Smooth muscle cell (in vitro differentiated cells): ENCODE data around the gene PRDM1. TPM values are rescaled to one million over a fixed set of nuclear protein-coding genes. Genes with fewer than 3 reads are reported as not detected.

Source experiments
- DNase-seq: peaks from one replicate; lab custom pipeline; 2025; ENCODE audit not compliant: unreplicated experiment; lab: John Stamatoyannopoulos, UW
- H2AFZ ChIP-seq: fragments of 200-600 bp; sonication (generic); 2 replicates; pipeline ENCODE4 v1.6.0; 2016; ENCODE audit warnings: antibody characterized with exemption, low read depth, mild to moderate bottlenecking
- H3F3A ChIP-seq: fragments of 200-600 bp; sonication (generic); 2 replicates; pipeline ENCODE4 v1.6.0; 2017; ENCODE audit warnings: antibody characterized with exemption, low read depth
- H3K27ac ChIP-seq: fragments of 200-600 bp; sonication (generic); 2 replicates; pipeline ENCODE4 v1.5.1; 2016; ENCODE audit warnings: low read depth, mild to moderate bottlenecking
- H3K27me3 ChIP-seq: fragments of 200-600 bp; sonication (generic); 2 replicates; pipeline ENCODE4 v1.6.1; 2016; ENCODE audit warnings: low read depth, mild to moderate bottlenecking
- H3K36me3 ChIP-seq: fragments of 200-600 bp; sonication (generic); 2 replicates; pipeline ENCODE4 v1.5.1; 2016; ENCODE audit warnings: low read depth
- H3K4me1 ChIP-seq: fragments of 200-600 bp; sonication (generic); 2 replicates; pipeline ENCODE4 v1.5.1; 2016; ENCODE audit warnings: low read depth
- H3K4me2 ChIP-seq: fragments of 200-600 bp; sonication (generic); 2 replicates; pipeline ENCODE4 v1.6.0; 2016; ENCODE audit warnings: mild to moderate bottlenecking
- H3K4me3 ChIP-seq: fragments of 200-600 bp; sonication (generic); 2 replicates; pipeline ENCODE4 v1.5.1; 2016; ENCODE audit warnings: mild to moderate bottlenecking
- H3K79me2 ChIP-seq: fragments of 200-600 bp; sonication (generic); 2 replicates; pipeline ENCODE4 v1.6.0; 2016; ENCODE audit warnings: low read depth, mild to moderate bottlenecking
- H3K9ac ChIP-seq: fragments of 200-600 bp; sonication (generic); 2 replicates; pipeline ENCODE4 v1.6.0; 2016; ENCODE audit warnings: low read depth
- H3K9me3 ChIP-seq: fragments of 200-600 bp; sonication (generic); replicated peaks from 2 replicates; pipeline ENCODE4 v1.5.1; 2016; ENCODE audit warnings: low read depth
- H4K20me1 ChIP-seq: fragments of 200-600 bp; sonication (generic); 2 replicates; pipeline ENCODE4 v1.6.0; 2016; ENCODE audit warnings: low read depth
- WGBS: methylation state at CpG from one replicate; pipeline ENCODE4 v1.1.7; 2016; ENCODE audit warnings: low lambda C conversion rate; 5-methylcytosine and 5-hydroxymethylcytosine counted together
- polyA plus RNA-seq: library from polyadenylated mRNA; unstranded; fragments of >200 nt; fragmentation: Nextera tagmentation; extraction: Ambion mirVana; gene quantifications from 2 replicates; pipeline ENCODE4 v1.2.1, GENCODE V29; 2016
- total RNA-seq: library from RNA; depleted of rRNA; stranded (reverse); fragments of >200 nt; gene quantifications from 2 replicates; pipeline ENCODE4 v1.2.3, GENCODE V29; 2014
- TF ChIP-seq, protein P1 (sequence below): fragments of 200-600 bp; sonication (generic); IDR thresholded peaks from 2 replicates; pipeline ENCODE4 v1.5.1; 2017; ENCODE audit warnings: borderline replicate concordance, mild to moderate bottlenecking, antibody characterized with exemption; ENCODE audit not compliant: insufficient read depth, poor library complexity, severe bottlenecking

The PRDM1 gene
- total and polyA plus RNA-seq, 2 experiments from 2014 or later: 15.1 to 15.6 TPM

DNA sequence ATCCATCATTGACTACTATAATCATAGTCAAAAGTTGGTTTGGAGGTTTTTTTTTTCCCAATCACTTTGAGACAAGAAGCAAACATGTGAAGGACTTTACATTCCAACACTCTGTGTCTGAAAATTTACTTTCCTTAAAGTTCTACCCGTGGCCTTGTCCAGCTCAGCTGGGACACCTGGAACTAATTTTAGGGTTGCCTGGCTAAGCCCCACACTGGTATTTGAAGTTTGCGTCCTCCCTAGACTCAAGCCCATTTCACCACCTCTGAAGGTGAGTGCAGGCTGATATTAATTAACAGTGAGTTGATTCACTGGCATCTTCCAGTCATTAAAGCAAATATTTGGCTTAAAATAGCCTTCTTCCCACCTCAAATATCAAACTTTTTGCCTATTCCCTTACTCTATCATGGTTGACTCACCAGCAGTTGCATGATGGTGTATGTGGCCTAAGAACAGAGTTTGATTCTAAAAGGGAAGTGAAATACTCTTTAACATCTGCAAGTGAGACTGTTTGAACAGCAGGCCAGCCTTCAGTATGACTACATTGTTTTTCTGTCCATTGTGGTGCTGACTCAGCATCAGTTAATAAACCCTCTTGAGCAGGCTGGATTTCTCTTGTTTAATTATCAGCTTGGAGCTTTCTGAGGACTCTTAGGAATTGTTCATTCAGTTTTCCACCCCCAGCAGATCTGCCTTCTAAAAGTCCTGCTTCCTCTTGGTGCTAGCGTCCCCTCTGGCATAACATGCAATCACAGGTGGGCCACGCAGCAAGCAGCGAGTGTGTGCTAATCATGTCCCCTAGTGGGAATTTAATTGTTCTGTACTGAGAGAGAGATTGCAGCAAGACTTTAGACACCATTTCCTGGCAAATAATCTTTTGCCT is 1.8 kb upstream of the PRDM1 start:
- Histone ChIP-seq H3K4me1 (peaks cover 59% of the 10 kb centered on the region), H2AFZ (peak overlapping the region; percentile 97)
- TF ChIP-seq, protein P1, sequence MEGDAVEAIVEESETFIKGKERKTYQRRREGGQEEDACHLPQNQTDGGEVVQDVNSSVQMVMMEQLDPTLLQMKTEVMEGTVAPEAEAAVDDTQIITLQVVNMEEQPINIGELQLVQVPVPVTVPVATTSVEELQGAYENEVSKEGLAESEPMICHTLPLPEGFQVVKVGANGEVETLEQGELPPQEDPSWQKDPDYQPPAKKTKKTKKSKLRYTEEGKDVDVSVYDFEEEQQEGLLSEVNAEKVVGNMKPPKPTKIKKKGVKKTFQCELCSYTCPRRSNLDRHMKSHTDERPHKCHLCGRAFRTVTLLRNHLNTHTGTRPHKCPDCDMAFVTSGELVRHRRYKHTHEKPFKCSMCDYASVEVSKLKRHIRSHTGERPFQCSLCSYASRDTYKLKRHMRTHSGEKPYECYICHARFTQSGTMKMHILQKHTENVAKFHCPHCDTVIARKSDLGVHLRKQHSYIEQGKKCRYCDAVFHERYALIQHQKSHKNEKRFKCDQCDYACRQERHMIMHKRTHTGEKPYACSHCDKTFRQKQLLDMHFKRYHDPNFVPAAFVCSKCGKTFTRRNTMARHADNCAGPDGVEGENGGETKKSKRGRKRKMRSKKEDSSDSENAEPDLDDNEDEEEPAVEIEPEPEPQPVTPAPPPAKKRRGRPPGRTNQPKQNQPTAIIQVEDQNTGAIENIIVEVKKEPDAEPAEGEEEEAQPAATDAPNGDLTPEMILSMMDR: peak; percentile 51

DNA sequence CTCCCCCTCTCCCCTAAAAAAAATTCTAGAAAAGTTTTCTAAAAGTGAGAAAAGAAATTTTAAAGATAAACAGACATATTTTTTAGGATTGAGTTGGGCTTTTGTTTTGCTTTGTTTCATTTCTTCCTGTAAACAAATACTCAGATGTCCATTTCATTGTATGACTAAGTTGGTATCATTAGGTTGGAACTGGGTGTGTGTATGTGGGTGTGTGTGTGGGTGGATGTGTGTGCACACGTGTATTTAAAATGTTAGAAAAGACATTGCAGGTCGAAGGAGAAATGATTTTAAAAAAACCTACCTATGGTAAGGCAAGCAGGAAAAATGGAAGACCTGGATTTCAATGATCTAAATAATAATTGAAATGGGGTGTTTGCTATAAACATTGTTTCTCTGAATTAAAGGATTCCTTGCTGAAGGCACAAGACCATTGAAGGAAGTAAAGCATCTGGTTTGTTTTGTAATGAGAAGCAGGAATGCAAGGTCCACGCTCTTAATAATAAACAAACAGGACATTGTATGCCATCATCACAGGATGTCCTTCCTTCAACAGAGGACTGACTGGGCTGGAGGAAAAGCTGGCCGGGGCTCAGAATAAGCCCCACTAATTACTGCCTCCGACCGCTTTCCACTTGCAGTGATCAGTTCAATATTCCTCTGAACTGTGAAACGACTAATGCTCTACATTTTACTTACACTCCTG is 996 bp upstream of the PRDM1 start:
- peak overlapping the region; percentile 97 for H2AFZ ChIP-seq
- peaks cover 14% of the 10 kb centered on the region for H3K27me3 ChIP-seq
- H3K4me3 ChIP-seq: peak overlapping the region; percentile 71
- no peaks in the 10 kb centered on the region for H3K9me3 ChIP-seq
- DNase-seq: no peak
- peaks cover 15% of the 10 kb centered on the region for H3F3A ChIP-seq
- peaks cover 5% of the 10 kb centered on the region for H4K20me1 ChIP-seq
- H3K79me2 ChIP-seq: peaks cover 26% of the 10 kb centered on the region
- peak overlapping the region; percentile 66 for H3K27ac ChIP-seq
- 15% methylated on average over 7 of the region's 7 CpGs for WGBS
- no peaks in the 10 kb centered on the region for H3K36me3 ChIP-seq
- TF ChIP-seq, protein P1: peak; percentile 14
- H3K4me2 ChIP-seq: peak overlapping the region; percentile 98
- H3K9ac ChIP-seq: peak overlapping the region; percentile 35
- peaks cover 62% of the 10 kb centered on the region for H3K4me1 ChIP-seq

More for the DNA sequence above, 1.8 kb upstream of the PRDM1 start:
- Histone ChIP-seq H3K4me3 (peak overlapping the region; percentile 71), H3F3A (peaks cover 15% of the 10 kb centered on the region), H3K27ac (peak overlapping the region; percentile 66), H3K36me3 (no peaks in the 10 kb centered on the region), H4K20me1 (no peaks in the 10 kb centered on the region), H3K4me2 (peak overlapping the region; percentile 98), H3K27me3 (peaks cover 18% of the 10 kb centered on the region), H3K9ac (peak overlapping the region; percentile 35), H3K9me3 (no peaks in the 10 kb centered on the region), H3K79me2 (peaks cover 19% of the 10 kb centered on the region)
- WGBS: 27% methylated on average over 5 of the region's 5 CpGs
- DNase-seq: no peak

DNA sequence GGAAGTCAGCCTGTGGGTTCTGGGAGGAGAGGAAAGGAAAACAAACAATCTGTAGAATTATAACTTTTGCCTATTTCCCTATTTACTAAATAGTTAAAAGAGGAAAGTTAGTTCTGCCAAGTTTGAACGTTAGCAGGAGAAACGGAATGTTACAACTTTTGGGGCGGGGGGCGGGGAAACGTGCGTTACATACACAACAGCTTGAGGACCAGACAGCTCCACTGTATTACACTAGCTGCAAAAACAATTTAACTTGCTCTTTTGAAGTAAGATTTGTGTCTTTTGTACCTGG is 498 bp upstream of the PRDM1 start:
- peak overlapping the region; percentile 66 for H3K27ac ChIP-seq
- H3K9me3 ChIP-seq: no peaks in the 10 kb centered on the region
- peaks cover 15% of the 10 kb centered on the region for H3F3A ChIP-seq
- peak overlapping the region; percentile 35 for H3K9ac ChIP-seq
- H3K4me2 ChIP-seq: peak overlapping the region; percentile 98
- H3K27me3 ChIP-seq: peaks cover 10% of the 10 kb centered on the region
- H2AFZ ChIP-seq: peak overlapping the region; percentile 97
- TF ChIP-seq, protein P1: no peak
- H3K4me1 ChIP-seq: peaks cover 57% of the 10 kb centered on the region
- peaks cover 10% of the 10 kb centered on the region for H4K20me1 ChIP-seq
- 6% methylated on average over 6 of the region's 6 CpGs for WGBS
- peaks cover 30% of the 10 kb centered on the region for H3K79me2 ChIP-seq
- H3K4me3 ChIP-seq: peak overlapping the region; percentile 71
- DNase-seq: no peak
- no peaks in the 10 kb centered on the region for H3K36me3 ChIP-seq
